DND-41 (cell line): ENCODE measurements around the gene GPR108.

ENCODE experiments used
- ATAC-seq: fragments of 200-7000 bp; cut with Tn5 transposase; 3 replicates; pipeline ENCODE4 v1.9.1; 2021; ENCODE audit warnings: low read depth; ENCODE audit not compliant: insufficient read depth
- DNase-seq: peaks from one replicate; pipeline ENCODE4 v3.0.0-alpha.2; 2020
- H2AFZ ChIP-seq: 2 replicates; pipeline ENCODE4 v1.6.0; 2012; ENCODE audit warnings: low read depth, low read length
- H3K27ac ChIP-seq: 2 replicates; pipeline ENCODE4 v1.5.1; 2012; ENCODE audit warnings: low read length, inconsistent platforms
- H3K27me3 ChIP-seq: fragments of 200-600 bp; sonication (generic); 2 replicates; pipeline ENCODE4 v1.6.0; 2012; ENCODE audit warnings: low read length, mild to moderate bottlenecking, inconsistent platforms; ENCODE audit not compliant: insufficient read depth, poor library complexity
- H3K36me3 ChIP-seq: 2 replicates; pipeline ENCODE4 v1.5.1; 2012; ENCODE audit warnings: low read length, inconsistent platforms; ENCODE audit not compliant: insufficient read depth
- H3K4me1 ChIP-seq: 2 replicates; pipeline ENCODE4 v1.5.1; 2012; ENCODE audit warnings: mild to moderate bottlenecking, low read length; ENCODE audit not compliant: insufficient read depth
- H3K4me2 ChIP-seq: 2 replicates; pipeline ENCODE4 v1.6.0; 2012; ENCODE audit warnings: mild to moderate bottlenecking, moderate library complexity, low read length, inconsistent platforms; ENCODE audit not compliant: insufficient read depth
- H3K4me3 ChIP-seq, 2 experiments: fragments of 200-600 bp in 1 of 2; shearing (Covaris generic) in 1 of 2; 2 replicates each; pipeline ENCODE4 v1.5.1; 2012 to 2016; ENCODE audit warnings: inconsistent platforms in 2 of 2, low read length in 2 of 2, mild to moderate bottlenecking in 2 of 2, low read depth in 1 of 2, moderate library complexity in 1 of 2
- H3K79me2 ChIP-seq: 2 replicates; pipeline ENCODE4 v1.6.0; 2012; ENCODE audit warnings: low read length, inconsistent platforms; ENCODE audit not compliant: insufficient read depth
- H3K9ac ChIP-seq: 2 replicates; pipeline ENCODE4 v1.6.0; 2012; ENCODE audit warnings: low read depth, mild to moderate bottlenecking, inconsistent platforms, low read length, moderate library complexity
- H3K9me3 ChIP-seq: 2 replicates; pipeline ENCODE4 v1.5.1; 2012; ENCODE audit warnings: low read length, moderate library complexity, mild to moderate bottlenecking, inconsistent platforms; ENCODE audit not compliant: insufficient read depth, severe bottlenecking
- H4K20me1 ChIP-seq: 2 replicates; pipeline ENCODE4 v1.6.0; 2012; ENCODE audit warnings: low read length; ENCODE audit not compliant: insufficient read depth
- EZH2 ChIP-seq: IDR thresholded peaks from 3 replicates; pipeline ENCODE4 v1.6.1; 2012; ENCODE audit warnings: borderline replicate concordance, low read depth, mild to moderate bottlenecking, moderate library complexity, low read length, inconsistent platforms; ENCODE audit not compliant: severe bottlenecking
- TF ChIP-seq, protein P1 (sequence below): IDR thresholded peaks from 2 replicates; pipeline ENCODE4 v1.5.1; 2012; ENCODE audit warnings: borderline replicate concordance, low read length, moderate library complexity, mild to moderate bottlenecking; ENCODE audit not compliant: poor library complexity, severe bottlenecking; ENCODE audit errors: extremely low read depth

The GPR108 gene

DNA sequence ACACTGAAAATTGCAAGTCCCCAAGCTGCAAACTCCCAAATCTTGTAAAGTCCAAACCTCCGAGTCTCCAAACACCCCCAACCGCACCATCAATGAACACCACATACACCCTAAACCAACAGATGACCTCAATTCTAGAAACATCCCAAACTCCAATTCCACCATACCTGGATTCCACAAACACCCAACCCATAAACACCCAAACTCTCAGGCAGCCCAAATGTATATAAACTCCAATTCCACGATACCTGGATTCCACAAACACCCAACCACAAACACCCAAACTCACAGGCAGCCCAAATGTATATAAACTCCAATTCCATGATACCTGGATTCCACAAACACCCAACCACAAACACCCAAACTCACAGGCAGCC lies 17.4 kb downstream of the GPR108 start:
- no peaks in the 10 kb centered on the region for H3K36me3 ChIP-seq
- peaks cover 2% of the 10 kb centered on the region; the same call in 1 of the 2 replicates for H4K20me1 ChIP-seq
- no peaks in the 10 kb centered on the region for H3K4me1 ChIP-seq
- H2AFZ ChIP-seq: no peak overlapping the region
- TF ChIP-seq, protein P1, sequence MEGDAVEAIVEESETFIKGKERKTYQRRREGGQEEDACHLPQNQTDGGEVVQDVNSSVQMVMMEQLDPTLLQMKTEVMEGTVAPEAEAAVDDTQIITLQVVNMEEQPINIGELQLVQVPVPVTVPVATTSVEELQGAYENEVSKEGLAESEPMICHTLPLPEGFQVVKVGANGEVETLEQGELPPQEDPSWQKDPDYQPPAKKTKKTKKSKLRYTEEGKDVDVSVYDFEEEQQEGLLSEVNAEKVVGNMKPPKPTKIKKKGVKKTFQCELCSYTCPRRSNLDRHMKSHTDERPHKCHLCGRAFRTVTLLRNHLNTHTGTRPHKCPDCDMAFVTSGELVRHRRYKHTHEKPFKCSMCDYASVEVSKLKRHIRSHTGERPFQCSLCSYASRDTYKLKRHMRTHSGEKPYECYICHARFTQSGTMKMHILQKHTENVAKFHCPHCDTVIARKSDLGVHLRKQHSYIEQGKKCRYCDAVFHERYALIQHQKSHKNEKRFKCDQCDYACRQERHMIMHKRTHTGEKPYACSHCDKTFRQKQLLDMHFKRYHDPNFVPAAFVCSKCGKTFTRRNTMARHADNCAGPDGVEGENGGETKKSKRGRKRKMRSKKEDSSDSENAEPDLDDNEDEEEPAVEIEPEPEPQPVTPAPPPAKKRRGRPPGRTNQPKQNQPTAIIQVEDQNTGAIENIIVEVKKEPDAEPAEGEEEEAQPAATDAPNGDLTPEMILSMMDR: no peak
- no peak for TF ChIP-seq EZH2
- H3K27ac ChIP-seq: no peak overlapping the region
- no peaks in the 10 kb centered on the region for H3K9me3 ChIP-seq
- DNase-seq (no peak), ATAC-seq (no peak)
- H3K9ac ChIP-seq: no peak overlapping the region
- H3K4me3 ChIP-seq: no peak overlapping the region
- no peak overlapping the region for H3K4me2 ChIP-seq
- H3K79me2 ChIP-seq: no peaks in the 10 kb centered on the region
- H3K27me3 ChIP-seq: no peaks in the 10 kb centered on the region

DNA sequence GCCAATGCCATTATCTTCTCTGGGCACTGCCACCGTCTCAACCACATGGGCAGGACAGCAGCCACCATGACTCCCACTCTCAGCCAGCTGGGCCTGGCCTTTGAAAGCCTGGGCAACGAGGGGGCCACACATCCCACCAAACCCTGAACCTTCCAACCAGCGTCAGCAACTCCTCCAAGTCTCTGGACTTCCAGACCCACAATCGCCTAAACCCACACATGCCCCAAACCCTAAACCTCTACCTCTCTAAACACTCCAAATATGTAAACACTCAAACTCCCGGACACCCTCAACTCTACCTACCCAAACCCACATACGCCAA lies 17.9 kb downstream of the GPR108 start:
- Histone ChIP-seq H3K4me2 (no peak overlapping the region), H2AFZ (no peak overlapping the region), H3K27ac (no peak overlapping the region), H3K27me3 (no peaks in the 10 kb centered on the region), H3K79me2 (no peaks in the 10 kb centered on the region), H3K36me3 (no peaks in the 10 kb centered on the region), H3K9ac (no peak overlapping the region), H3K4me3 (no peak overlapping the region), H3K9me3 (no peaks in the 10 kb centered on the region), H3K4me1 (no peaks in the 10 kb centered on the region), H4K20me1 (peaks cover under 1% of the 10 kb centered on the region; the same call in 1 of the 2 replicates)
- no peak for TF ChIP-seq EZH2
- TF ChIP-seq, protein P1: no peak
- DNase-seq: no peak
- no peak for ATAC-seq

DNA sequence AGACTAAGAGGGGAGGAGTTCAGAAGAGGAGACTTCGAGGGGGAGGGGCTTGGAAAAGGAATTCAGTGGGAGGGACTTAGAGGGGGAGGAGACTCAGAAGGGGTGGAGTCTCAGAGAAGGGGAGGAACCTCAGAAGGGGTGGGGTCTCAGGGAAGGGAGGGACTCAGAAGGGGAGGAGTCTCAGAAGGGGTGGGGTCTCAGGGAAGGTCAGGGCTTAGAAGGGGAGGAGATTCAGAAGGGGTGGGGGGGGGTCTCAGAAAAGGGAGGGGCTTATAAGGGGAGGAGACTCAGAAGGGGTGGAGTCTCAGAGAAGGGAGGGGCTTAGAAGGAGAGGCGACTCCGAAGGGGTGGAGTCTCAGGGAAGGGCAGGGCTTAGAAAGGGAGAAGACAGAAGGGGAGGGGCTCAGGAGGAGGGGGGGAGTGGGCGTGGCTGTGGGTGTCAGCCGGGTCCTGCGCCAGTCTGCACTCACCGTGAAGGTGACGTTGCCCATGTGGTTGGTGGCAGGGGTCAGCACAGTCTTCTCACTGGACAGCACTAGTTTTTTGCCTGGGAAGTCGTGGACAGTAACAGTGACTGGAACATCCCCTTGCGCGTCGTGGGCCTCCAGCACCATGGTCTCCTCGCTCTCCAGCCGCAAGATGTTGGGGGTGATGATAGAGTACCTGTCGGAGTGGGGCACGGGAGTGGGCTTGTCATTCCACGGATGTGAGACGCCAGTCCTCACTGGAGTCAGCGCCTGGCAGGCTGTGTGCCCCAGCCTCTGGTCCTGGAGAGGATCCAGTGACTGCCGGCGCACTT lies 18.4 kb downstream of the GPR108 start:
- H3K9ac ChIP-seq: no peak overlapping the region
- H3K4me3 ChIP-seq: no peak overlapping the region
- H2AFZ ChIP-seq: no peak overlapping the region
- no peaks in the 10 kb centered on the region for H3K79me2 ChIP-seq
- H4K20me1 ChIP-seq: no peaks in the 10 kb centered on the region; the same call in 1 of the 2 replicates
- H3K36me3 ChIP-seq: no peaks in the 10 kb centered on the region
- no peaks in the 10 kb centered on the region for H3K9me3 ChIP-seq
- peak; percentile 60 for ATAC-seq
- H3K4me1 ChIP-seq: no peaks in the 10 kb centered on the region
- H3K27me3 ChIP-seq: no peaks in the 10 kb centered on the region
- no peak overlapping the region for H3K27ac ChIP-seq
- no peak for TF ChIP-seq EZH2
- TF ChIP-seq, protein P1: no peak
- DNase-seq: peak; percentile 52
- H3K4me2 ChIP-seq: no peak overlapping the region
